Measurements from ENCODE around the gene TMEM150A.

Gene TMEM150A

GRCh38 chr2:85623991-85624390 is 21.5 kb upstream of the TMEM150A start:
- TF ChIP-seq GATA3 (IDR thresholded peaks at IDR 0.05; ENCODE audit: low read depth, low read length), result no peak
- no peak for TF ChIP-seq GATA2 (IDR thresholded peaks at IDR 0.05; ENCODE audit: low read depth, low read length)

GRCh38 chr2:85621338-85621737 is 18.8 kb upstream of the TMEM150A start:
- TF ChIP-seq GATA2 (IDR thresholded peaks at IDR 0.05; ENCODE audit: low read depth, low read length), result no peak
- TF ChIP-seq GATA3 (IDR thresholded peaks at IDR 0.05; ENCODE audit: low read depth, low read length), result no peak

- TF ChIP-seq GATA2 (IDR thresholded peaks at IDR 0.05; ENCODE audit: low read depth, low read length) (no peak), GATA3 (IDR thresholded peaks at IDR 0.05; ENCODE audit: low read depth, low read length) (no peak)
These were observed 17.1 kb upstream of the TMEM150A start for GRCh38 chr2:85619617-85620016.

GRCh38 chr2:85615413-85615728 is 12.9 kb upstream of the TMEM150A start:
- TF ChIP-seq GATA2 (IDR thresholded peaks at IDR 0.05; ENCODE audit: low read depth, low read length) (no peak), GATA3 (IDR thresholded peaks at IDR 0.05; ENCODE audit: low read depth, low read length) (no peak)

GRCh38 chr2:85613717-85614515 is 11.4 kb upstream of the TMEM150A start:
- TF ChIP-seq GATA3 (IDR thresholded peaks at IDR 0.05; ENCODE audit: low read depth, low read length), result no peak
- no peak for TF ChIP-seq GATA2 (IDR thresholded peaks at IDR 0.05; ENCODE audit: low read depth, low read length)

GRCh38 chr2:85611705-85612587 is 9.4 kb upstream of the TMEM150A start, which contains the start of gene C2orf68:
C2orf68 (minus strand) TSS chr2:85612066; CDS start chr2:85611984, 82 bp downstream.
- no peak for TF ChIP-seq GATA2 (IDR thresholded peaks at IDR 0.05; ENCODE audit: low read depth, low read length)
- no peak for TF ChIP-seq GATA3 (IDR thresholded peaks at IDR 0.05; ENCODE audit: low read depth, low read length)

GRCh38 chr2:85611217-85611704 is 8.8 kb upstream of the TMEM150A start:
- TF ChIP-seq GATA2 (IDR thresholded peaks at IDR 0.05; ENCODE audit: low read depth, low read length) (no peak), GATA3 (IDR thresholded peaks at IDR 0.05; ENCODE audit: low read depth, low read length) (no peak)

- no peak for TF ChIP-seq GATA3 (IDR thresholded peaks at IDR 0.05; ENCODE audit: low read depth, low read length)
- TF ChIP-seq GATA2 (IDR thresholded peaks at IDR 0.05; ENCODE audit: low read depth, low read length), result no peak
These were observed 5.0 kb upstream of the TMEM150A start for GRCh38 chr2:85607268-85608215.

GRCh38 chr2:85606116-85606455 is 3.6 kb upstream of the TMEM150A start:
- TF ChIP-seq GATA3 (IDR thresholded peaks at IDR 0.05; ENCODE audit: low read depth, low read length), result no peak
- TF ChIP-seq GATA2 (IDR thresholded peaks at IDR 0.05; ENCODE audit: low read depth, low read length), result no peak

- TF ChIP-seq GATA3 (IDR thresholded peaks at IDR 0.05; ENCODE audit: low read depth, low read length) (no peak), GATA2 (IDR thresholded peaks at IDR 0.05; ENCODE audit: low read depth, low read length) (no peak)
These were observed 3.1 kb upstream of the TMEM150A start for GRCh38 chr2:85605406-85606115.

- TF ChIP-seq GATA3 (IDR thresholded peaks at IDR 0.05; ENCODE audit: low read depth, low read length) (no peak), GATA2 (IDR thresholded peaks at IDR 0.05; ENCODE audit: low read depth, low read length) (no peak)
These were observed 2.3 kb upstream of the TMEM150A start for GRCh38 chr2:85604568-85605339.

GRCh38 chr2:85601771-85602475 is 575 bp downstream of the TMEM150A start:
- TF ChIP-seq GATA3 (IDR thresholded peaks at IDR 0.05; ENCODE audit: low read depth, low read length), result no peak
- TF ChIP-seq GATA2 (IDR thresholded peaks at IDR 0.05; ENCODE audit: low read depth, low read length), result no peak
